H1 (cell line): ENCODE data around the gene USP20. TPM values are rescaled to one million over a fixed set of nuclear protein-coding genes. Genes with fewer than 3 reads are reported as not detected.

Experiments used
- CTCF ChIA-PET: fragments of 300-600 bp; sonication (Branson Sonifier 250); formaldehyde crosslinking; loops from one replicate; lab custom pipeline; 2021; ENCODE audit not compliant: partially characterized antibody; lab: Charles Lee
- POLR2A ChIA-PET: fragments of 300-600 bp; sonication (Branson Sonifier 250); formaldehyde crosslinking; loops from one replicate; lab custom pipeline; 2021; ENCODE audit warnings: inconsistent platforms; ENCODE audit not compliant: partially characterized antibody; lab: Charles Lee
- DNase-seq, 2 experiments: peaks; one replicate each; pipeline versions ENCODE4 v3.0.0 to v3.0.0-alpha.2; 2010 to 2022; ENCODE audit warnings: low spot score in 2 of 2, low read depth in 1 of 2, mixed read lengths in 1 of 2
- FAIRE-seq: peaks from 2 replicates; lab custom pipeline; 2011; peaks lifted over from hg19 to GRCh38; lab: Jason Lieb, UNC
- H2AFZ ChIP-seq: 2 replicates; pipeline ENCODE4 v1.8.1; 2012; ENCODE audit warnings: low read length, inconsistent platforms
- H2AK5ac ChIP-seq: 2 replicates; pipeline ENCODE4 v1.6.1; 2013; ENCODE audit warnings: low read depth, low read length
- H2BK120ac ChIP-seq: replicated peaks from 2 replicates; pipeline ENCODE3; 2013; ENCODE audit warnings: low read depth, low read length, inconsistent platforms
- H2BK12ac ChIP-seq: 2 replicates; pipeline ENCODE4 v1.6.1; 2013; ENCODE audit warnings: low read depth, low read length
- H2BK15ac ChIP-seq: 2 replicates; pipeline ENCODE4 v1.6.1; 2013; ENCODE audit warnings: low read length
- H2BK20ac ChIP-seq: 2 replicates; pipeline ENCODE4 v1.6.1; 2013; ENCODE audit warnings: low read length
- H2BK5ac ChIP-seq: 2 replicates; pipeline ENCODE4 v1.6.1; 2013; ENCODE audit warnings: low read depth, low read length
- H3K14ac ChIP-seq: 2 replicates; pipeline ENCODE4 v1.6.1; 2013; ENCODE audit warnings: inconsistent platforms; ENCODE audit not compliant: insufficient read length
- H3K18ac ChIP-seq: 2 replicates; pipeline ENCODE4 v1.6.1; 2013; ENCODE audit warnings: low read length; ENCODE audit errors: extremely low read depth
- H3K23ac ChIP-seq: 2 replicates; pipeline ENCODE4 v1.6.1; 2013; ENCODE audit warnings: inconsistent platforms; ENCODE audit not compliant: insufficient read length
- H3K23me2 ChIP-seq: 2 replicates; pipeline ENCODE4 v1.6.1; 2013; ENCODE audit warnings: low read depth, low read length
- H3K27ac ChIP-seq: 2 replicates; pipeline ENCODE4 v1.6.1; 2011; ENCODE audit warnings: low read depth, low read length, inconsistent platforms
- H3K27me3 ChIP-seq, 4 experiments: replicated peaks in 1 of 4; 1 replicate in 1 of 4; 2 replicates in 3 of 4; pipeline versions ENCODE4 v1.6.1 to v1.8.1; 2011 to 2013; ENCODE audit warnings: low read length in 3 of 4, mild to moderate bottlenecking in 3 of 4, inconsistent platforms in 2 of 4, mixed read lengths in 2 of 4, moderate library complexity in 1 of 4; ENCODE audit not compliant: control insufficient read depth in 3 of 4, insufficient read depth in 3 of 4; ENCODE audit errors: extremely low read depth in 1 of 4
- H3K36me3 ChIP-seq, 4 experiments: 2 replicates each; pipeline versions ENCODE4 v1.6.1 to v1.8.1; 2011 to 2013; ENCODE audit warnings: mild to moderate bottlenecking in 4 of 4, low read length in 3 of 4, moderate library complexity in 2 of 4, control low read depth in 1 of 4, inconsistent platforms in 1 of 4; ENCODE audit not compliant: insufficient read depth in 4 of 4, control insufficient read depth in 2 of 4
- H3K4ac ChIP-seq: replicated peaks from 2 replicates; pipeline ENCODE3; 2013; ENCODE audit warnings: low read length, low read depth, mixed read lengths, inconsistent platforms; ENCODE audit not compliant: insufficient read length
- H3K4me1 ChIP-seq, 4 experiments: replicated peaks in 1 of 4; 1 replicate in 1 of 4; 2 replicates in 3 of 4; pipeline versions ENCODE4 v1.6.1 to v1.8.1; 2011 to 2013; ENCODE audit warnings: low read length in 3 of 4, inconsistent platforms in 2 of 4, mixed read lengths in 1 of 4; ENCODE audit not compliant: insufficient read depth in 4 of 4, control insufficient read depth in 3 of 4
- H3K4me2 ChIP-seq, 2 experiments: 2 replicates each; pipeline versions ENCODE4 v1.6.1 to v1.8.1; 2011 to 2013; ENCODE audit warnings: low read depth in 2 of 2, low read length in 2 of 2, control low read depth in 1 of 2, inconsistent platforms in 1 of 2, mild to moderate bottlenecking in 1 of 2; ENCODE audit not compliant: insufficient read depth in 1 of 2
- H3K4me3 ChIP-seq, 4 experiments: fragments of 200-600, 300-600 bp in 1 of 4; sonication (generic), shearing (Covaris generic), sonication (Bioruptor Twin) in 1 of 4; 2 replicates each; pipeline versions ENCODE4 v1.5.1 to v1.8.1; 2011 to 2016; ENCODE audit warnings: low read length in 4 of 4, low read depth in 3 of 4, control low read depth in 2 of 4, inconsistent platforms in 2 of 4, mild to moderate bottlenecking in 2 of 4, mixed read lengths in 1 of 4, moderate library complexity in 1 of 4; ENCODE audit not compliant: insufficient read depth in 2 of 4; ENCODE audit errors: extremely low read depth in 1 of 4
- H3K56ac ChIP-seq: replicated peaks from 2 replicates; pipeline ENCODE3; 2013; ENCODE audit warnings: low read depth, mild to moderate bottlenecking, mixed read lengths, low read length, inconsistent platforms; ENCODE audit not compliant: insufficient read length
- H3K79me1 ChIP-seq: 2 replicates; pipeline ENCODE4 v1.6.1; 2013; ENCODE audit warnings: low read depth, low read length, control low read depth
- H3K79me2 ChIP-seq, 2 experiments: 2 replicates each; pipeline versions ENCODE4 v1.6.1 to v1.8.1; 2012 to 2013; ENCODE audit warnings: low read length in 2 of 2, mild to moderate bottlenecking in 2 of 2, inconsistent platforms in 1 of 2; ENCODE audit not compliant: insufficient read depth in 2 of 2, control insufficient read depth in 1 of 2
- H3K9ac ChIP-seq, 4 experiments: replicated peaks in 1 of 4; 1 replicate in 1 of 4; 2 replicates in 3 of 4; pipeline versions ENCODE4 v1.6.1 to v1.8.1; 2011 to 2013; ENCODE audit warnings: low read depth in 3 of 4, low read length in 3 of 4, control low read depth in 2 of 4, mild to moderate bottlenecking in 2 of 4, moderate library complexity in 2 of 4, inconsistent platforms in 1 of 4; ENCODE audit errors: extremely low read depth in 1 of 4
- H3K9me3 ChIP-seq, 2 experiments: 2 replicates each; pipeline versions ENCODE4 v1.6.1 to v1.8.1; 2012 to 2013; ENCODE audit warnings: mild to moderate bottlenecking in 2 of 2, moderate library complexity in 2 of 2, control low read depth in 1 of 2, inconsistent platforms in 1 of 2, low read depth in 1 of 2, low read length in 1 of 2, mixed read lengths in 1 of 2; ENCODE audit not compliant: insufficient read depth in 2 of 2
- H4K20me1 ChIP-seq, 2 experiments: replicated peaks in 1 of 2; 2 replicates each; pipeline versions ENCODE3 to v1.8.1; 2011 to 2013; ENCODE audit warnings: inconsistent platforms in 2 of 2, low read length in 2 of 2, mild to moderate bottlenecking in 1 of 2; ENCODE audit not compliant: insufficient read depth in 2 of 2, control insufficient read depth in 1 of 2
- H4K5ac ChIP-seq: 2 replicates; pipeline ENCODE4 v1.6.1; 2013; ENCODE audit warnings: low read length, low read depth, mixed read lengths, inconsistent platforms; ENCODE audit not compliant: insufficient read length
- H4K8ac ChIP-seq: 2 replicates; pipeline ENCODE4 v1.8.0; 2013; ENCODE audit warnings: mild to moderate bottlenecking, moderate library complexity, low read length, inconsistent platforms; ENCODE audit not compliant: insufficient read depth; ENCODE audit errors: extremely low read depth
- H4K91ac ChIP-seq: replicated peaks from 2 replicates; pipeline ENCODE3; 2013; ENCODE audit warnings: low read length, mixed read lengths, inconsistent platforms; ENCODE audit not compliant: insufficient read length
- BACH1 ChIP-seq: IDR thresholded peaks from 2 replicates; pipeline ENCODE4 v1.6.1; 2012; ENCODE audit warnings: low read length, improper control_type of control experiment
- BCL11A ChIP-seq, 2 experiments: IDR thresholded peaks; one replicate each; pipeline ENCODE4 v1.6.1; 2011; ENCODE audit warnings: low read depth in 2 of 2, low read length in 2 of 2, mild to moderate bottlenecking in 2 of 2
- BRCA1 ChIP-seq: IDR thresholded peaks from 2 replicates; pipeline ENCODE4 v1.6.1; 2012; ENCODE audit warnings: low read depth, low read length, improper control_type of control experiment
- CHD1 ChIP-seq: IDR thresholded peaks from 2 replicates; pipeline ENCODE4 v1.6.1; 2012; ENCODE audit warnings: low read depth, low read length, improper control_type of control experiment
- CREB1 ChIP-seq: IDR thresholded peaks from 2 replicates; pipeline ENCODE4 v1.6.1; 2012; ENCODE audit warnings: inconsistent platforms
- EZH2 ChIP-seq: fragments of 200-600 bp; sonication (generic); IDR thresholded peaks from 2 replicates; pipeline ENCODE4 v1.7.1; 2012; ENCODE audit warnings: low read depth, mild to moderate bottlenecking, moderate library complexity, low read length, inconsistent platforms; ENCODE audit not compliant: severe bottlenecking
- FOSL1 ChIP-seq: IDR thresholded peaks from 2 replicates; pipeline ENCODE4 v1.6.1; 2011; ENCODE audit warnings: mild to moderate bottlenecking, low read depth, low read length, moderate library complexity; ENCODE audit not compliant: insufficient read depth
- GABPA ChIP-seq: IDR thresholded peaks from 2 replicates; pipeline ENCODE4 v1.6.1; 2011; ENCODE audit warnings: mild to moderate bottlenecking, low read length, moderate library complexity, borderline replicate concordance; ENCODE audit not compliant: insufficient read depth
- MAFK ChIP-seq: IDR thresholded peaks from 2 replicates; pipeline ENCODE4 v1.6.1; 2012; ENCODE audit warnings: low read depth, mild to moderate bottlenecking, improper control_type of control experiment, low read length
- RBBP5 ChIP-seq: IDR thresholded peaks from 2 replicates; pipeline ENCODE4 v1.7.1; 2012; ENCODE audit warnings: low read depth, mild to moderate bottlenecking, inconsistent platforms, low read length, moderate library complexity, borderline replicate concordance
- RFX5 ChIP-seq: IDR thresholded peaks from 2 replicates; pipeline ENCODE4 v1.6.1; 2011; ENCODE audit warnings: low read depth, low read length, improper control_type of control experiment, borderline replicate concordance
- SIX5 ChIP-seq: IDR thresholded peaks from 2 replicates; pipeline ENCODE4 v1.6.1; 2011; ENCODE audit warnings: mild to moderate bottlenecking, low read depth, low read length
- WGBS, 2 experiments: shearing (Covaris generic) in 1 of 2; methylation state at CpG; one replicate each; pipeline versions ENCODE4 v1.1.6 to v1.1.7; 2013 to 2015; ENCODE audit warnings: low lambda C conversion rate in 2 of 2, mixed read lengths in 2 of 2, inconsistent platforms in 1 of 2, low coverage in 1 of 2, missing lambda C conversion rate in 1 of 2; ENCODE audit not compliant: insufficient replicate concordance in 2 of 2, insufficient coverage in 1 of 2, insufficient read length in 1 of 2; ENCODE audit errors: extremely low coverage in 1 of 2, missing lambda C conversion rate in 1 of 2; 5-methylcytosine and 5-hydroxymethylcytosine counted together
- polyA plus RNA-seq, 7 experiments: library from polyadenylated mRNA; depleted of rRNA in 3 of 7; stranded (reverse) in 5 of 7; unstranded in 2 of 7; fragments of >200 nt in 5 of 7; fragments of 200-250 nt in 2 of 7; gene quantifications; 1 replicate in 5 of 7; 2 replicates in 1 of 7; 4 replicates in 1 of 7; pipeline versions ENCODE4 v1.2.1 to v1.2.3, GENCODE V29; 2011 to 2013; ENCODE audit warnings: missing spikeins in 2 of 7, mixed read lengths in 2 of 7
- total RNA-seq: library from RNA; stranded (reverse); fragmentation: NEBNext Ultra II Directional; extraction: Animal tissue kit (Norgen Biotek cat#: 25700); gene quantifications from 2 replicates; pipeline ENCODE4 v1.2.1, GENCODE V29; 2021

USP20 gene
- total and polyA plus RNA-seq, 2 of the 8 experiments (the other 6 are each of a cell fraction or from before 2014, with no cell fraction given) = 13.4 to 23.0 TPM

DNA sequence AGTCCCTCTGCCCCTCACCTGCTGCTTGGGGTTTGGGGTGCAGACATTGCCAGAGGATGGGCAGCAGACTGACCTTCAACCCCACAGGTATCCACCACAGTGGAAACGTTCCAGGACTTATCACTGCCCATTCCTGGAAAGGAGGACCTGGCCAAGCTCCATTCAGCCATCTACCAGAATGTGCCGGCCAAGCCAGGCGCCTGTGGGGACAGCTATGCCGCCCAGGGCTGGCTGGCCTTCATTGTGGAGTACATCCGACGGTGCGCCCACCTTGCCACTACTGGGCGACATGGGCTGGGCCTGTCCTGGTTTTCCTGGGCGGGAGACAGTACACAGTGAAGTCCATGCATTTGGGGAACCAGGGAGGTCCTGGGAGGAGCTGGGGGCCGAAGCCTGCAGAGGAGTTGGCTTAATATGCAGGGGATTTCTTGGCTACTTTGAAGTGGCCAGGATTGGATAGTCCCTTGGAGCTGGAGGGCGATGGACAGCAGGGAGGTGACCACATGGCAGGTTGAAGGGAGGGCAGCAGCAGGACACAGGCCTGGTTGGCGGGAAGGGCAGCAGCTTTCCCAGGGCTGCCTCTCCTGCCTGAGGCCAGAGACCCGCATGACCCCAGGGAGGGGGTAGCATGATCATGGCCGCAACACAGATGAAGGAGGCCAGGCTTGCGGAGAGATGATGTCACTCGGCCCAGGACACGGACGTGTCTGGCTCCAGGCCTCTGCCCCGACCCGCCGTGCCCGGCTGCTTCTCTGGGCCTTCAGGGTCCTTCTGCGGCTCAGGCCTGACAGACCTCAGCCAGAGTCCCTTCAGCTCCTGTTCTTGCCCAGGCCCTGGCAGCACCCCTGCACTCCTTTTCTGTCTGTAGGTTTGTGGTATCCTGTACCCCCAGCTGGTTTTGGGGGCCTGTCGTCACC is 34.6 kb downstream of the USP20 start:
- CTCF ChIA-PET = interaction anchor here (0.6 to 1.0 kb wide), 3 partner anchors 16 to 148 kb away, joined by 3 read pairs; no protein-coding TSS in a partner anchor
- no peak overlapping the region for H2BK5ac ChIP-seq
- H4K91ac ChIP-seq = no peak overlapping the region
- no peak overlapping the region for H4K8ac ChIP-seq
- no peaks in the 10 kb centered on the region for H3K4me1 ChIP-seq
- H3K9me3 ChIP-seq = no peaks in the 10 kb centered on the region
- no peak overlapping the region for H2BK15ac ChIP-seq
- H2AFZ ChIP-seq = no peak overlapping the region
- no peak overlapping the region for H4K5ac ChIP-seq
- H2BK120ac ChIP-seq = no peak overlapping the region
- H3K56ac ChIP-seq = no peak overlapping the region
- H3K23ac ChIP-seq = no peak overlapping the region
- no peak overlapping the region for H3K27ac ChIP-seq
- no peak overlapping the region for H2AK5ac ChIP-seq
- no peak overlapping the region for H2BK20ac ChIP-seq
- H3K4ac ChIP-seq = no peak overlapping the region
- H3K79me1 ChIP-seq = no peaks in the 10 kb centered on the region
- H4K20me1 ChIP-seq = no peaks in the 10 kb centered on the region
- no peak for DNase-seq
- H3K4me2 ChIP-seq = no peak overlapping the region
- H3K27me3 ChIP-seq = no peaks in the 10 kb centered on the region
- no peak overlapping the region for H2BK12ac ChIP-seq
- peaks cover 0 to 4% (median 0%) of the 10 kb centered on the region in 4 experiments; a peak in 2 of 8 replicates for H3K36me3 ChIP-seq
- POLR2A ChIA-PET = interaction anchor here (0.5 to 1.4 kb wide), 2 partner anchors 11 to 109 kb away, joined by 3 read pairs; no protein-coding TSS in a partner anchor
- H3K18ac ChIP-seq = no peak overlapping the region
- FAIRE-seq = no peak
- WGBS, 2 experiments = 93% methylated on average over 21 of the region's 24 CpGs; no CpG with 5 or more reads in 1 of the 2 experiments
- no peak overlapping the region for H3K4me3 ChIP-seq
- no peak overlapping the region for H3K14ac ChIP-seq
- no peak overlapping the region for H3K9ac ChIP-seq
- no peaks in the 10 kb centered on the region for H3K79me2 ChIP-seq
- no peaks in the 10 kb centered on the region for H3K23me2 ChIP-seq
- TF ChIP-seq CREB1 (no peak), EZH2 (no peak), CHD1 (no peak), SIX5 (no peak), BRCA1 (no peak), FOSL1 (no peak), BACH1 (no peak), MAFK (no peak), RBBP5 (no peak), GABPA (no peak), RFX5 (no peak), BCL11A (IDR thresholded peaks at IDR 0.05; ENCODE audit: low read depth in 2 of 2, low read length in 2 of 2) (no peak)
